Measurements from ENCODE around the gene SLC6A5.
"Not testable (repeated sequence)": the region's sequence is repeated elsewhere in the genome, so short reads cannot be mapped to it uniquely, and the experiment has no call there.

The SLC6A5 gene

DNA sequence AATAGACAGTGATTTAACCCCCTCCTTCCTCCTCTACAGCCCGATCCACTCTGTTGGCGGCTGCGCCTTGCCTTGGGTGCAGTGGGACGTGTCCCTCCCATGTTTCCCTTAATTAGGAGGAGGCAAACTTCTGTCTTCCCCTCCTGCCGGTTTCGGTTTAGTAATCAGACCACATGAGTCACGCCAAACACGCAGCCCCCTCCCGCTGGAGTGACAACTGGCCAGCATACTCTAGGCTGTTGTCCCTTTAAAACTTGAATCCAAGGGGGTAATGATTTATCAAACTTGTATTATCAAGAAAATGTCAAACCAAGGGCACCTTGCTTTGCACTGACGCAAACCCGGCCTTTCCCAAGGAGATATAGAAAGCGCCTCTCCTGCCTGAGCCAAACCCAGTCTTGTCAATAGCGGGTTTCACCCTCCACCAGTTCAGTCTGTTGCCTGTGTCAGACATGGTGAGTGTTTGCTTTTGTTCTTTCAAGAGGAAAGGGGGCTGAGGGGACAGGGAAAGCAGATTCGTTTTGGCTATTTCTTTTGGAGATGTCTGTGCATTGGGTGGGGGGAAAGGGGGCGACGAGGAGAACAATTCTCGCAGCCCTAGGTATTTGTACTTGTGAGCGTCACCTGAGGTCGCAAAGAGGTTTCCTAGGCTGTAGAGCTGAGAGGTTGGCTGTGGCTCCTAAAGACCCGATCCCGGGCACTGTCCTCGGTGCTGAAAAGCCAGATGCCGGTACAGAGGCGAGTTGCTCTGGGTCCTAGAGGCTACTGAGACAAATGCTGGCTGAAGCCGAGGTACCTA, at the start of gene SLC6A5:
Gene SLC6A5 (plus strand): TSS at position 388 of the 799 bp plus-strand sequence. CDS start 65 bp downstream, at position 453.
- DNase-seq, result no peak

DNA sequence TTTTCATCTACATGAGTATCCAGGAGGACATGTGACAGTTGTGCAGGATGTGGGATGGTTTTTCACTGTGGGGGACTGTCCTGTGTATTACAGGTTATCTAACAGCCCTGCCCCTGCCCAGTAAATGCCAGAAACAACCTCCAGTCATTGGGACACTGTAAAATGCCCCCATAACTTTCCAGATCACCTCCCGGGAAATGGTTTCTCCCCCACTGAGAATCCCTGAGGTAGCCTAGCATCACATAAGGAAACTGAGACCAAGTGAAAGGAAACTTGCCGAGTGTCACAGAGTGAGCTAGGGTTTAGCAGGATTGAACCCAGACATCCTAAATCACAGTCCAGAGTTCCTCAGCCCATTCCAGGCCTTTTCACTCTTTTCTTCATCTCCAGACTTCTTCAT, 48.3 kb upstream of the SLC6A5 start:
- no peak for DNase-seq

DNA sequence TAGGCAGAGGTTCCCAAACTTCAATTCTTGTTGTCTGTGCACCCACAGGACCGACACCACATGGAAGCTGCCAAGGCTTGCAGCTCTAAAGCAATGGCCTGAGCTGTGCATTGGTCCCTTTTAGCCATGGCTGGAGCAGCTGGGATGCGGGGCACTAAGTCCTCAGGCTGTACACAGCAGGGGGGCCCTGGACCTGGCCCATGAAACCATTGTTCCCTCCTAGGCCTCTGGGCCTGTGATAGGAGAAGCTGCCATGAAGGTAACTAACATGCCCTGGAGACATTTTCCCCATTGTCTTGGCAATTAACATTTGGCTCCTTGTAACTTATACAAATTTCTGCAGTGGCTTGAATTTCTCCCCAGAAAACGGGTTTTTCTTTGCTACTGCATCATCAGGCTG, 43.6 kb upstream of the SLC6A5 start:
- DNase-seq, result no peak

DNA sequence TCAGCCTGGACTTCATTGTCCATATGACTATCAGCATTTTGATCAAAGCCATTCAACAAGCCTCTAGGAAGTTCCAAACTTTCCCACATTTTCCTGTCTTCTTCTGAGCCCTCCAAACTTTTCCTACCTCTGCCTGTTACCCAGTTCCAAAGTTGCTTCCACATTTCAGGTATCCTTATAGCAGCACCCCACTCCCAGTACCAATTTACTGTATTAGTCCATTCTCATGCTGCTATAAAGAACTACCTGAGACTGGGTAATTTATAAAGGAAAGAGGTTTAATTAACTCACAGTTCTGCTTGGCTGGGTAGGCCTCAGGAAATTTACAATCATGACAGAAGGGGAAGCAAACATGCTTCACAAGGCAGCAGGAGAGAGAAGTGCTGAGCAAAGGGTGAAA, 43.0 kb upstream of the SLC6A5 start:
- DNase-seq, result not testable (repeated sequence)

DNA sequence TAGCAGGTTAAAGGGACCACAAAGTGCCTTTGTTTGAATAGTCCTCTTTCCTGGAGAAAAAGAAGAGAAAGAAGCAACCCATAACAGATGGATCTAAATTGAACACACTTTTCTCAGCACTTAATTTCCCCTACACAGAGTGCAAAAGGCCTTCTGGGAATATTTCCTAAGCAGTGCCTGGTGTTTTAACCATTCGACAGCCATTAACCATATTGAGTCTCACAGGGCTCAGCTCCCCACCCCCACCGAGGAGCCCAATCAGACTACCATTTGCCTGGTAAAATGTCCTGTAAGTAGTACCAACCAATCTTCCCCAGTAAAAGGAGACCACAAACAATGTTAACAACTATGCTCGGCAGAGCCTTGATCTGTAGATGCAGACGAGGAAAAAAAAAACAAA, 40.7 kb upstream of the SLC6A5 start:
- DNase-seq, result no peak

DNA sequence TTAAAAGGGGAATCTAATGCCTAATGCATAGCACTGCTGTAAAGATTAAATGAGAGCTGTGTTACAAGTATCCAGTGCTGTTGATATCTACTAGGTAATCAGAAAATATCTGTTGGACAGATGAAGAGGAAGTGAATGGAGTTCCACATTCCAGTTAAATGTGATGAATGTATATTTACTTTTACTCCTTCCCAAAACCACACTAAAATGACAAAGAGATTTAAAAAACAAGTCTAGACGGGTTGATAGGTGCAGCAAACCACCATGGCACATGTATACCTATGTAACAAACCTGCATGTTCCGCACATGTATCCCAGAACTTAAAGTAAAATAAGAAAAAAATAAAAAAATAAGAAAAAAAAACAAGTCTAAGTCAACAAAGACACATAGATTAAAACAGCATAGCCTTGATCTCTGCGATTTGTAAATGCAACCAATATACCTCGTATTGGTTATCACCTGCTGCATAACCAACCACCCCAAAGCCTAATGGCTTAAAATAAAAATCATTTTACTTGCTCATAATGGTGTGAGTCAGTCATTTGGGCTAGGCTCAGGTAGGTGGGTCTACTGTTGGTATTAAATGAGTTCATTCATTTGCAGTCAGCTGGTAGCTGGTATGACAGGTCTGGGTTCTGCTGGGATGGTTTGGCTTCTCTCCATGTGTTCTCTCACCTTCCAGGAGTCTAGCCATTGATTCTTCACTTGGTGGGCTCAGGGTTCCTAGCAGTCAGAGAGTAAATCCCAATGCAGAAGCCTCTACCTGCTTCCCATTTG, 39.7 kb upstream of the SLC6A5 start:
- DNase-seq, result no peak

DNA sequence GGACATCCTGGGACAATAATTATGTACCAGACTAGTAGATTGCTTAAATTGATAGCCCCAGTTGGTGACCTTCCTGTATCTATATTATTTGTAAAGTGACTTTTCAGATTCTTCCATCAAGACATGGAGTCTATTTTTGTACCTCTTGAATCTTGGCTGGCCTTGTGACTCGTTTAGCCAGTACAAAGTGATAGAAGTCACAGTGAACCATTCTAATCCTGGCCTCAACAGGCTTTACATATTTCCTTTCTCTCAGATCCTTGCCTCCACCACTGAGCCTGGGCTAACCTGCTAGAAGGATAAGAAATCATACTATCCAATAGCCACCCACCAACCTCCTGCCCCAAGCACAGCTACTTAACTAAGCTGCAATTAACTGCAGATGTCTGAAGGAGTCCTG, 37.5 kb upstream of the SLC6A5 start:
- DNase-seq, result no peak

DNA sequence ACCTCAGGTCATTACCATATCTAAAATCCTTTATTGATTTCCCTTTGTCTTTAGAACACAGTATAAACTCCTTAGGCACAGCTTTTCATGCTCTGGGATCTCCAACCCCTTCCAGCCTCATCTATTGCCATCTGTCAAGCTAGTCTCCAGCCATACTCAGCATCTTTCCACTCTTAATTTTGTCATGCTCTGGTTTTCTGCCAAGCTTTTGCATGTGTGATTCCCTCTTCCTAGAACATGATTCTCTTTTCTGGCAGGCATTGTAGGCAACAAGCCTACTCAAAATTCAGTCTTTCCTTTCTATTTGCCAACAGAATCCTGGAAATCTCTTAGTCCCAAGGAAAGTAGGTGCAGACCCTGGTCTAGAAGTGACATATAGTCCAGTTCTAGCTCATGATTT, 35.5 kb upstream of the SLC6A5 start:
- no peak for DNase-seq

DNA sequence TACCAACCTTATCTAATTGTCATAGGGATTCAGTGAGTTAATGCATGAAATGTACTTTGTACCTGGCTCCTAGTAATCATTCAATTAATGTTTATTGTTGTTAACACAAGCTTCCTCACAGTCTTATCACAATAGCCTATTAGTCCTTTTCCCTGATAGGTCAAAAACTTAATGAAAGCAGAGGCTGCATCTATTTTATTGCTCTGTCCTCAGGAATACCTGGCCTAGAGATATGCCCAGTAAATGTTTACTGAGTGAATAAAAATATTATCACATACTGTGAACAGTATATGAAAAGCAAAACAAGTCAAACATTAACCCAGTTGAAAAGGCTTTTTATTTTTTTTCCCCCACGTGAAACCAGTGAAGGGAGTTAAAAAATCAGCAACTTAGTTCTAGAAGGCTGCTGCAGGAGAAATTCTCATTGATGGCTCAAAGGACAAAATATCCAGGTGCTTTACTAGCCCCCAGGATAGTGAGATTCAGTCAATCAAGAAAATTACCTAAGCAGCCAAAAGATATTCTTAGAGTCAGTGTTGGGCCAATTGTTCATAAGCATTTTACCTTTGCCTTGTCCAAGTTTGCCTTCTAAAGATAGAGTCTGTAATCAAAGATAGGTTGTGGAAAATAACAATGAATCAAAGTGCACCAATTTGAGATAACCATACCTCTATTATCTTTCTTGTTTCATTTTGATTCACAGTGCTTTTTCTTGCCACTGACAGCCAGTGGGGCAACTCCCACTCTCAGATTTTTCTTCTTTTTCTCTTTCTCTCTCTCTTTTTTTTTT, 34.4 kb upstream of the SLC6A5 start:
- DNase-seq, result no peak

DNA sequence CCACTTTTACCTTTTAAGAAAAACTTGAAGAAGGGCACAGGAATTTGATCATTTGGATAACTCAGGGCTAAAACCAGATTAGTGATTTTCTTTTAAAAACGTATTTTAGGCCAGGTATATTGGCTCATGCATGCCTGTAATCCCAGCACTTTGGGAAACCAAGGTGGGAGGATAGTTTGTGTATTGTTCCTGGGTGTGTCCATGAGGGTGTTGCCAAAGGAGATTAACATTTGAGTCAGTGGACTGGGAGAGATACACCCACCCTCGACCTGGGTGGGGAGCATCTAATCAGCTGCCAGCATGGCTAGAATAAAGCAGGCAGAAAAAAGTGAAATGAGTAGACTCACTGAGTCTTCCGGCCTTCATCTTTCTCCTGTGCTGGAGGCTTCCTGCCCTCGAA, 33.3 kb upstream of the SLC6A5 start:
- DNase-seq, result not testable (repeated sequence)

DNA sequence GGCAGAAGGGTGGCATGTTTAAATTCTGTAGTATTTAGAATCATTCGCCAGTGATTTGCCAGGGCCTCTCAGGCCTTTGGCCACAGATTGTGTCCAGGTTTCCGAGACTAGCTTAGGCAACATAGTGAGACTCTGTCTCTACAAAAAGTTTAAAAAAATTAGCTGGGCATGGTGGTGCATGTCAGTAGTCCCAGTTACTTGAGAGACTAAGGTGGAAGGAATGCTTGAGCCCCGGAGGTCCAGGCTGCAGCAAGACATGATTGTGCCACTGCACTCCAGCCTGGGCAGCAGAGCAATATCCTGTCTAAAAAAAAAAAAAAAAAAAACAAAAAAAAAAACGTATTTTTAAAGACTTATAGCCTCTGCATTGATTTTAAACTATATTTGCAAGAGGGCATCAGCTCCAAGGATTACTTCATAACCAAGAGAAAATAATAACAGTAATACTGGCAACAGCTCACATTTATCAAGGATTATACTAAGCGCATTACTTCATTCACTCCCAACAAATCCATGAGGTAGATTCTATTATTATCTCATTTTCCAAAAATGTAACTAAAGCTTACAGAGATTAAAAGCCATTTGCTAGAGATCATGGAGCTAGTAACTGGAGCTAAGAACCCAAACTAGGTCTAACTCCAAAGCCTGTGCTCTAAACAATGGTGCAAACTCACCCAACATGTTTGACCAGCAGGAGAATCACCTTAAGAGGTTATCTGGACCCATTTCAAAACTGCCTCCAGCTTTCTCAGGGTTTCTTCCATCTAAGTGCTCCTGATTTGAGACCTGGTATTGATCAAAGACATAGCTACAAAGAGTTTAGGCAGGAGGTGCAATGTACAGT, 32.6 kb upstream of the SLC6A5 start:
- no peak for DNase-seq

DNA sequence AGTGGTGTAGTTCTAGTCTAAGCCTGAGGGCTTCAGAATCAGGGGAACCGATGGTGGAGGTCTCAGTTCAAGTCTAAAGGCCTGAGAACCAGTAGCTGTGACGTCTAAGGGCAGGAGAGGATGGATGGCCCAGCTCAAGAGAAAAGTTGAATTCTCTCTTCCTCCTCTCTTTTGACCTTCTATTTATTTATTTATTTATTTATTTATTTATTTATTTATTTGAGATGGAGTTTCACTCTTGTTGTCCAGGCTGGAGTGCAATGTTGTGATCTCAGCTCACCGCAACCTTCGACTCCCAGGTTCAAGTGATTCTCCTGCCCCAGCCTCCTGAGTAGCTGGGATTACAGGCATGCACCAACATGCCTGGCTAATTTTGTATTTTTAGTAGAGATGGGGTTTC, 19.7 kb upstream of the SLC6A5 start:
- not testable (repeated sequence) for DNase-seq

DNA sequence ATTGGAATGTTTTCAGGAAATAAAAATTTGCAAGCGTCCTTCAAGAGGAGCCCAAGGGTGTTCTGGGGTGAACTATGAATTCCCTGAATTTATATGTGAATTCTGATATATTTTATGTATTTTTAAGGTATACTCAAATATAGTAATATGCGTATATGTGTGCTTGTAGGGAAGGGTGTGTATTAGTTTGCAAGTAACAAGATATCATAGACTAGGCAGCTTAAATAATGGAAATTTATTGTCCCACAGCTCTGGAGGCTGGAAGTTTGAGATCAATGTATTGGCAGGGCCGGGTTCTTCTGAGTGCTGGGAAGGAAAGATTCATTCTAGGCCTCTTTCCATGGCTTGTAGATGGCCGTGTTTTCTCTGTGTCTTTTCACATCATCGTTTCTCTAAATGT, 16.2 kb upstream of the SLC6A5 start:
- no peak for DNase-seq

DNA sequence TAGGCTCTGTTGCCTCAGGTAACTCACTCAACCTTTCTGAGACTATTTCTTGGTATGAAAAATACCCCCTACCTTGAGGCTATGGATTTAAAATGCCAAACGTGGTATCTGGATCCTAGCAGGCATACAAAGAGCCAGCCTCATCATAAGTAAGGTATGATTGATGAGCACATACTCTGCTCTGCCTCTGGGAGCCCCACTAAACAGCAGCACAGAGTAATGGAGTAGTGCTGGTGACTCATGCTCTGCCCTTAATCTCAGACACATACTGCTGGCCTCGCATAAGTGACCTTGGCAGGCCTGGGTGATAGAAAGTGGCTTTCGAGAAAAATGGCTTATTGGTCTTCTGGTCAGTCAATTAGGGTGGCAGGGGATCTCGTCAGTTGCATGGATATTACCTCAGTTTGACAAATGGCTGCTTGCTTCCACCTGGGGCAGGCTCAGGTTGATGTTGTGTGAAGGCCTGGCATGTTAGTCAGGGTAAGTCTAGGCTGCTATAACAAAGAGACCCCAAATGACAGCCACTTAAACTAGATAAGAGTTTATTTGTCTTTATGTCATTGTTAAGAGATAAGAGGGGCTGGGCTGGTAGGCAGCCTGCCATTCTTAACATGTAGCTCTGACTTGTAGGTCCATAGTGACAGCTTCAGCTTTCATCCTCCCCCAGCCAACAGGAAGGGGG, 15.2 kb upstream of the SLC6A5 start:
- no peak for DNase-seq

DNA sequence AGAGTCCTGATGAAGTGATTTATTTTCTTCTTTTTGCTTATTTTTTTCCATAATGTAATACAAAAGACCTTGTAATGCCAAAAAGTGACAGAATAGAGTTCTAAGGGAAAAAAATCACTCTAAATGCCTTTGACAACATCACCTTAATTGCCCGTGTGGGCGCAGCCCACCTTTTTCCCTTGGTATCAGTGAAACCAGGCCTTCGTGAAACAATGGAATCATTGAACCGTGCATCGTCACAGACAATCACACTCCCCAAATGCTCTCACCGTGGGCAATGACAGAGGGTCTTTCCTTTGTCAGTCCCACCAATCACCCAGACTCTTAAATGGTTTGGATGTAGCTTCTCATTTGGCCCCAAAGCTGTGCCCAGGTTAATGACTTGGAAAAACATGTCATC, 9.6 kb upstream of the SLC6A5 start:
- DNase-seq, result no peak

DNA sequence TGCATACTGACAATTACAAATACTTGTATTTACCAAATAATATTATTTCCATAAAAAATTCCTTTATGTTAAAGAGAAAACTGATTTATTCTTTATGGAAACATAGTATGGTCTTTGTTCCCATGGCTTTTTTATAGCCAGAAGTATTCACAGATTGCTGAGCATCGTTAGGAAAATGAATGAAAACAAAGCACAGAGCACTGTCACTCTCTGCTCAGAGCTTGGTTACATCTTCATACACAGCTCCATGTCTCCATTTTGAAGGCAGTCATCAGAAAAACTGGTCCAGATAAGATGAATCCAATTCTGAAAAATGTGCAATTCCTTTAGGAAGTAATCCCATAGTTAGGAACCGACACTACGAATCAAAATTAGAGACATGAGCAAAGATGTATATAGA, 9.0 kb upstream of the SLC6A5 start:
- DNase-seq, result no peak

DNA sequence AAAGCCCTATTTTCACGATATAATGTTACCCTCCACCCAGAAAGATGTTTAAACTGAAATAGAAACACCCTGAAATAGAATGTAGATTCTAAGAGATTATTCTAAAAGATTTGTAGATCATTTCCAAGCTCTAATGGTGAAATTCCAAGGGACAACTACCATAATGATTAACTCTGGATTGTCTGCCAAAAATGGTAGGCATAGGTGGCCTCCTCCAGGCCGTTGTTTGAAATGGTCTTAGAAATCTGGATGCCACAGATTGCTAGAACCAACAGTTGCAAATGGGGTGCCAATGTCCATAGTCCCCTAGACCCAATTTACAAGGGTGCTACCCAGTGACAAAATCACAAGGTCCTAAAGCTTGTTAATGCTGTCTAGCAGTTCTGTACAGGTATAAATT, 6.7 kb upstream of the SLC6A5 start:
- no peak for DNase-seq

DNA sequence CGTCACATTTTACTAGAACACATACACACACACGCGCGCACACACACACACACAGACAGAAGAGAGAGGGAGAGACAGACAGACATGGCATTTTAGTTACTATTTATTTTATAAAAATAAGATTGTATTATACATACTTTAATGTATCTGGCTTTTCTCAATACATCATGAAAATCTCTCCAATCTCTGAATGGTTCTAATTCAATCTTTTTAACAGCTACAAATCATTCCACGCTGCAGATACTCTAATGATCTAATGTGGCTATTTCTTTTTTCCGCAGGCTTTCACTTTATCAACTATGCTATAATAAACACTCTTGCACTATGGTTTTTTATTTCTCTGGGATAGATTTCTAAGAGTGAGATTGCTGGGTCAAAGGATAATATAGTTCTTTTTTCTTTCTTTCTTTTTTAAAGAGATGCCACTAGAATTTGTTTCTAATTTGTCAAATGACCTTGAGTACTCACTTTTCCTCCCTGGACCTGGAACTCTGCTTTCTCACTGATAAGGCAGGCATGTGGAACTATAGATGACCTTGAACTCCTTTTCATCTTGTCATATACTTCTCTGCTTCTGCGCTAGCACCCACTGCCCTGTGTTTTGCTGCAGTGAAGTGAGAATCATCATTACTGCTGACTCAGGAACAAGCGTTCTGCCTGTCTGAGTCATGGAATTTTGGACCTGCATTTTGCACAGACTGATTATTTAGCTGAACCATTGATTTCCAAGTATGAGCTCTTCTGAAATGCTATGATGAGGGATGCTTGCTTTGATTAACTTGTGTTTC, 4.9 kb upstream of the SLC6A5 start:
- no peak for DNase-seq

DNA sequence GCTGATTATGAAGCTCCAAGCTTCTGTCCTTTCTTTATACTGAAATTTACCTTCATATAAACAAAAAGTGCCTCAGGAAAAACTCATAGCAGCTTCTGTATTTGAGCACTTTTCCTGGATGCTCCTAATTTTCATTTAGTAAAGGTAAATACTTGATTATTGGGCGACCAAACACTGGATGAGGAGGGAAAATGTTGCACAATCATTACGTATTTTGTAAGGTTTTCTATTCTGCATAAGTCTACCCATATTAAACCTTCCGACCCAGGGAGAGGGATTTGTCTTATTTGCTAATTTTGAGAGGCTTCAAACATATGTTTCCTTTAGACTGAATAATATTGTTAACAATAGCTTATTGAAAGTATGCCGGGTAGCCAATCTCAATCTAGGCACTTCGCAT, 4.3 kb upstream of the SLC6A5 start:
- DNase-seq, result no peak

DNA sequence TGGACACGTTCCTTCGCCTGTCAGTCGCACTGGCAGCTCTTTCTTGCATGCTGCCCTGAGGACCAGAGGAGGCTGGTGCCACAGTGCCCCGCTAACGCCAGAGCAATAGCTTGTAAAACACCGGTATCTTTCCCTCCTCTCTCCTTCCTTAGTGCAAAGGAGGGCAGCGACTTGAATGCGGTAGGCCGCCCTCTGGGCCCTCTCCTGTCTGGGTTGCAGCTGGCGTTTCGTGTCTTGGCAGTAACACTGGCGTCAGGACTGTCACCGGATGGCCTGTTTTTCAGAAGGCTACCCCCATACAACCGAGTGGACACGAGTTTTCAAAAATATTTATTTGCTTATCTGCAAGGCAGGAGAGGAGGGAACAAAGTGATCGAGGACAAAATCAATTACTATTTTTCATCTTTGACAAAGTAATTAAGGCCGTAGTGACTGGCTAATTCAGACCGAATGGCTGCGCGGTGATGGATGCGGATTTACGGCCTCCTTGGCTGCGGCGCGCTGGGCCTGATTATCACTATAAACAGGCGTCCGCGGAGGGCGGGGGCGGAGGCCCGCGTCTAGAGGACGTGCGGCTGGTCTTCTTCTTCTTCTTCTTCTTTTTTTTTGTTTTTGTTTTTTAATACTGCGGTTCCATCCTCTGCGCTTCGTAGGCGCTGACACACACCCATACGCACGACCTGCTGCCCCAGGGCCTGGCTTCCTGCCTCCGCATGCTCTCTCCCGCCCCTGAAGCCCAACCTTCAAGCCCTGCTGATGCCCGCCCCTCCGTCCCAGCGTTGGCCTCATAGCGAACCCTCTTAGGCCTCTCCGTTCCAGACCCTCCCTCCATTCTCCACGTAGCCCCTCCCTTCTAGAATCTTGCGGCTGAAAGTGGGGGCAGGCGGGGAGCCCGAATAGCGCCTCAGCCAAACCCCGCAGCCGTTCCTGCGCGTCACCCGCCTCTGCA, 2.9 kb upstream of the SLC6A5 start:
- DNase-seq, result no peak
